Stimulated activated CD4-positive, alpha-beta T cell treated with anti-CD3 and anti-CD28 coated beads, Interleukin-4, amount 100 ng/mL, for 1 hour (primary cell): ENCODE data around the gene THSD4.
"Not testable (repeated sequence)": the region's sequence is repeated elsewhere in the genome, so short reads cannot be mapped to it uniquely, and the experiment has no call there.

Source experiments
- DNase-seq: peaks from one replicate; pipeline ENCODE4 v3.0.0-alpha.2; 2020

The THSD4 gene

DNA sequence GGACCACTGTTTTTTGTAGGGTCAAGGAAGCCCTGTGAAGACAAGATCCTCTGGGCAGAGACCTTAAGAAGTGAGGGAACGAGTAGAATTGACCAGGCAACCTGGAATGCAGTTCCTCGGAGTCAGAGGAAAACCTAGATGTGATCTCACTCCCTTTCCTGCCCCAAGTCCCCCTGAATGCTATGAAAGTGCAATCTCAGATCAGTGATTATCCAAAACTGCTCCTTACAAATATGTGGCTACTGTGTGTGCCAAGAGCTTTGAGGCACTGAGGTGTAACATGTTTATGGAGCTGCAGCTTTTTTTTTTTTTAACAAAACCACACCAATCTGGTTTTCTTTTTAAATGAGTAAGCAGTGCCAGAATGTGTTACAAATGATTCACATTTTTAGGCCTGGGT lies 35.8 kb downstream of the THSD4 start:
- DNase-seq = no peak

GRCh38 chr15:71152542-71152941 lies 37.3 kb downstream of the THSD4 start:
- no peak for DNase-seq

- no peak for DNase-seq
Observed at GRCh38 chr15:71153823-71154524, 38.7 kb downstream of the THSD4 start.

DNA sequence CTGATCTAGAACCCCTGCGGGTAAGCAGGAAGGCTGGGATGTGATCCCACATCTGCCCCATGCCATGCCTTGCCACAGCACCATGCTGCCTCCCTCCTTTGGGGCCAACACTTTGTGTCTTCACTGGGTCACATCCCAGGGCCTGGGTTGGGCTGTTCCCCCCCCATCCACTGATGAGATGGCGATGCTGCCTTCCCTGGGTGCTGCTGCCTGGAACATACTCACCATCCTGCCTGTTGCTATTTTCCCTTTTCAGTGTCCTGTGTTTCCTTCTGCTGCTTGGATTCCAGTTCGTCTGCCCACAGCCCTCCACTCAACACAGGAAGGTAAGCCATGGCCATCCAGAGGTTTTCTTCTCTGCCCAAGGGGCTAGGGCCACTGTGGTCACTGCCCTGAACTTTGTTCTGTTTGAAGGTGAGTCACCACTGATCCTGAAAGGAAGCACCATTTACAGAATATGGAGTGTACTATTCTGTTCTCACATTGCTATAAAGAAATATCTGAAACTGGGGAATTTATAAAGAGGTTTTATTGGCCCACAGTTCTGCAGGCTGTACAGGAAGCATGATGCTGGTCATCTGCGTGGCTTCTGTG lies 39.4 kb downstream of the THSD4 start:
- DNase-seq = no peak

DNA sequence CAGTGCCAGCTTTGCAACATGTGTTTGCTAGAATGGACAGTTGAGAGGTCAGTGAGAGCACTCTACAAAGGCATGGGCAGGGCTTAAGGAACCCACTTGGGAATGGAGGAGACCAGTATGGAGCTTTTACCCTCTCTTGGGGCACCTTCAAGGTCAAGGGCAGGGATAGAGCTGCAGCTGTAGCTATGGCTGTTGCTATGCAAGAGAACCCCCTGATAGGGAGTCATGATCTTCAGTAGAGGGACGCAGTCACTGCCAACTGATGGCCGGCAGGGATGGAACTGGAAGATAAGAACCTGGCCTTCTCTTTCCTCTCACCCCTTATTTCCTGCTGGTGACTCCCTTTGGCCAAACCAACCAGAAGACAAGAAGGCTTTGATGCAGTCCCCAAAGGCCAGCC lies 40.3 kb downstream of the THSD4 start:
- no peak for DNase-seq

DNA sequence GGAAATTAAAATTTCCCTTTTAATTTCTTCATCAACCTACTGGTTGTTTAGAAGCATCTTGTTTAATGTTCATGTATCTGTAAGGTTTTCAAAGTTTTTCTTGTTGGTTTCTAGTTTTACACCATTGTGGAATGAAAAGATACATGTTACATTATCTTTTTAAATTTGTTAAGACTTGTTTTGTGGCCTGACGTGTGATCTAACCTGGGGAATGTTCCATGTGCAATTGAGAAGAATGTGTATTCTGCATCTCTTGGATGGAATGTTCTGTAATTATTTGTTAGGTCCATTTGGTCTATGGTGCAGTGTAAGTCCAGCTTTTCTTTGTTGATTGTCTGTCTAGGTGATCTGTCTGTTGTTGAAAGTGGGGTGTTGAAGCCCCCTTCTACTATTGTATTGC lies 45.7 kb downstream of the THSD4 start:
- DNase-seq = no peak

- DNase-seq = no peak
Observed at GRCh38 chr15:71162309-71162708, 47.0 kb downstream of the THSD4 start.

DNA sequence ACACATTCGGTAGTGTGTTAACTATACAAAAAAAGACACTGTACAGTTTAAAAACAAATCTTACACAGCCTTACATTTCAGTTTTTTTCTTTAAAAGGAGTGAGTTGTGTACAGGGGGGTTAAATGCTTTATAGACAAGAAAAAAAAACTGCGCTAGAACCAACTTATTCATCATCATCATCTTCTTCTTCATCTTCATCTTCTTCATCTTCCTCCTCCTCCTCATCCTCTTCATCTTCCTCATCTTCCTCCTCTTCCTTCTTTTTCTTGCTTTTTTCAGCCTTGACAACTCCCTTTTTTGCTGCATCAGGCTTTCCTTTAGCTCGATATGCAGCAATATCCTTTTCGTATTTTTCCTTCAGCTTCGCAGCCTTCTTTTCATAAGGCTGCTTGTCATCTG lies 49.3 kb downstream of the THSD4 start:
- DNase-seq = not testable (repeated sequence)

GRCh38 chr15:71167445-71168165 lies 52.3 kb downstream of the THSD4 start:
- no peak for DNase-seq

DNA sequence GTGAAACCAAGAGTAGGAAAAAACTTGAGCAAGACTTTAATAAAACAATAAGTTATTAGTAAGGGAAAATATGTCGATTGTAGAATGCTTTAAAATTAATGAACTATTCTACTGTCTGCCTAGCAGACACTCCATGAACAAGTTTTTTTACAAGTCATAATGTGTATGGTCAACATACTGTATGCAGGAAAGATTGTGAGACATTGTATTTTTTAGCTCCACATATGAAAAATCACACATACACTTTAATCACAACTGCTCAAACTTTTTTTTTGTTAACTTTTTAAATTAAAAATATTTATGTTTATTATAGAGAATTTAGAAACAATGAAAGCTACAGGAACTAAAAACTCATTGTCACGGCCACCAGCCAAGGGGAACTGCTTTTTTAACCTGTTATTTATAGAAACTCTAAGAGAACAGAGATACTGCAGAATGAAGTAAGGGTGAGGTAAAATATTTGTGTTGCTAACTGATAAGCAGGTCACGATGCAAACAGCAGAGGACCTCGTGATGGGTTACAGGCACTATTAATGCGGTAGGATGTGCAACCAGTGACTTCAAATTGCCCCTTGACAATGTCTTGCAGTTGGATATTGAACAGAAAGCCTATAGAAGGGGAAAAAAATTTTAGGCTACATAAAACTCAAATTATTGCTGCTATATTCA lies 53.0 kb downstream of the THSD4 start:
- DNase-seq = no peak

- DNase-seq = no peak
Observed at GRCh38 chr15:71170163-71170562, 54.9 kb downstream of the THSD4 start.

DNA sequence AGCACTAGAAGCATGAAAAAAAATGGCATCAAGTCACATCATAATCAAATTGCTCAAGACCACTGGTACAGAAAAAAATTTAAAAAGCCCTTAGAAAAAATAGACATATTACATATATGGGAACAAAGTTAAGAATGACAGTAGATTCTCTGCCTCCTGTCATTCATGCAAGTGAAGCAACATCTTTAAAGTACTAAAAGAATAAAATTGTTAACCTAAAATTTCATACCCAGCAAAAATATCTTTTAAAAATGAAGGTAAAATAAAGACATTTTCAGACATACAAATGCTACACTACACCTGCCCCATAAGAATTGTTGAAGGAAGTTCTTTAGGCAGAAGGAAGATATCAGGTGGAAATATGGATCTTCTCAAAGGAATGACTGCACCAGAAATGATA lies 55.9 kb downstream of the THSD4 start:
- DNase-seq = no peak

DNA sequence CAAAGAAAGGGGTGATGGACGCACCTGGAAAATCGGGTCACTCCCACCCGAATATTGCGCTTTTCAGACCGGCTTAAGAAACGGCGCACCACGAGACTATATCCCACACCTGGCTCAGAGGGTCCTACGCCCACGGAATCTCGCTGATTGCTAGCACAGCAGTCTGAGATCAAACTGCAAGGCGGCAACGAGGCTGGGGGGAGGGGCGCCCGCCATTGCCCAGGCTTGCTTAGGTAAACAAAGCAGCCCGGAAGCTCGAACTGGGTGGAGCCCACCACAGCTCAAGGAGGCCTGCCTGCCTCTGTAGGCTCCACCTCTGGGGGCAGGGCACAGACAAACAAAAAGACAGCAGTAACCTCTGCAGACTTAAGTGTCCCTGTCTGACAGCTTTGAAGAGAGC lies 59.1 kb downstream of the THSD4 start:
- DNase-seq = not testable (repeated sequence)

GRCh38 chr15:71180986-71181853 lies 65.9 kb downstream of the THSD4 start:
- no peak for DNase-seq

DNA sequence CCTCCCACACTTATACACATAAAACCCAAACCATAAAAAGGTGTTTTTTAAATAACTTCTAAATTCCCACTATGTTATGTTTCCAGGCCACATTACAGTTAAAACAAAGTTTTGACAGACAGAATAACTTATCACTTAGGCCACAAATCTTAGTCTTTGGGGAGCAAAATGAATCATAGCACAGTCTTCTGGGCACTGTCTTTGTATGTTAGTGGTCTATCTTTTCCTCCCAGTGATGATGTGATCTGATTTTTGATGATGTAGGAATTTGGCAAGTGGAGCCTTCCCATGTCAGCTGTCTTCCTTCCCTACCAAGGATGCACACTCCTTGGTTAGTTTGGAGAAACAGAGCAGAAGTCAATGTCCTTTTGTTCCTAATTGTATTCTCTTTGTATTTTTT lies 67.3 kb downstream of the THSD4 start:
- no peak for DNase-seq

- DNase-seq = no peak
Observed at GRCh38 chr15:71183063-71183462, 67.8 kb downstream of the THSD4 start.

- DNase-seq = no peak
Observed at GRCh38 chr15:71185706-71186105, 70.4 kb downstream of the THSD4 start.

DNA sequence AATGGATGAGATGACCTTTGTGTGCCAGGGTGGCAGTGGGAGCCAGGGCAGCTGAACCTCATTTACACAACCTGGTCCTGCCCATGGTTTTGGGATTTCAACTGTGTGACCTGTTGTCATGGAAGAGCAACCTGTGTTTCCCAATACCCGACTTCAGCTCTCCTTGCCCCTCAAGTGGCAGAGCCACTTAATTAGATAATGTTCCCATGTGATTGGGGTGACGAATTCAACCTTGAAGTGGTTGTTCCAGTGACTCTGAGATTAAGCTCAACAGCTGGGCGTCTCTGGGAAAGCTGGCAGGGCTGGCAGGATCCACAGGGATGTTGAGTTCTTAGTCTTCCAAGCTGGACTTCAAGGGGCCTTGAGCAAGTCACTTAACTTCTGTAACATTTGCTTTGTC lies 71.0 kb downstream of the THSD4 start:
- no peak for DNase-seq

GRCh38 chr15:71187078-71187477 lies 71.8 kb downstream of the THSD4 start:
- no peak for DNase-seq

DNA sequence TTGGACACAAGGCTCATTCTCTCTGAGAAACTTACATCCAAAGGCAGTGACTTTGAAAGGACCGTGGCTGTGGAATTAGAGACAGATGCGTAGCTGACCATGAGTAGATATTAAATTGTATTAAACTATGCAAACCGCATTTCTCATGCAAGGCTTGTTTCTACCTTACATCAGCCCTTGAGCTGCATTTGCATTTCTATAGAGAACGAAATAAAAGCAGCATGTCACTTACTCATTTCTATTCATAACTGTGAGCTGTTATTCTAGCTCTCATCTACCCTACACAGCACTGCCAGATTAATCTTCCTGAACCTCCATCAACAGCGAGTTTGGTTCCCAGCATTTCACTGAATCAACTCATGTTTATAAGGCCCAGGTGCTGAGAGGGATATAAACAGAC lies 72.3 kb downstream of the THSD4 start:
- no peak for DNase-seq

GRCh38 chr15:71189718-71190117 lies 74.4 kb downstream of the THSD4 start:
- no peak for DNase-seq

- no peak for DNase-seq
Observed at GRCh38 chr15:71191296-71191695, 76.0 kb downstream of the THSD4 start.

GRCh38 chr15:71192816-71193215 lies 77.5 kb downstream of the THSD4 start:
- DNase-seq = no peak
